DMS153 treated with DMSO at 0.1 percent for 48 hours (cell line): ENCODE data around the gene APEX2.
A peak's percentile ranks its signal among the peaks of the same experiment; 100 is the strongest.
"Not testable (repeated sequence)": the region's sequence is repeated elsewhere in the genome, so short reads cannot be mapped to it uniquely, and the experiment has no call there.

Experiments used
- DNase-seq: peaks from one replicate; lab custom pipeline; 2025; ENCODE audit not compliant: unreplicated experiment; lab: John Stamatoyannopoulos, UW

The APEX2 gene

DNA sequence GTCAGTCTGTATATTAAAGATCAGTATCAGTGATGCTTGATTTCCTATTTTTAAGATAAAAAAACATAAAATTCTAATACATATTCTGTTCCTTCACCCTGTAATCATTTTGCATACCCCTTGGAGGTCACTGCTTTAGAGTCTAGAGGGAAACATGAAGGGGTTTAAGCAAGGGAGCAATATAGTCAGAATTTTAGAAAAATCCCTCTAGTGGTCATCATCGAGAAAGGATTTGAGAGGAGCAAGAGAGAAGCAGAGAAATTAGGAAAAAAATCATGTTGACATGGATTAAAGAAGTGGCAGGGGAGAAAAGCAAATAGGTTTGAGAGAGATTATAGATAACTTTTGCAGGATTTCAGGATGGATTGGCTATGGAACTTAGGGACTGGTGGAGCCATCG is 11.1 kb downstream of the APEX2 start:
- no peak for DNase-seq

- DNase-seq: no peak
Observed at GRCh38 chrX:55014897-55015299, 14.7 kb downstream of the APEX2 start.

GRCh38 chrX:55026143-55026542 is 26.0 kb downstream of the APEX2 start:
- no peak for DNase-seq

- DNase-seq: no peak
Observed at GRCh38 chrX:55026840-55027239, 26.7 kb downstream of the APEX2 start.

- DNase-seq: no peak
Observed at GRCh38 chrX:55028040-55028439, 27.9 kb downstream of the APEX2 start.

- no peak for DNase-seq
Observed at GRCh38 chrX:55028611-55029010, 28.4 kb downstream of the APEX2 start.

GRCh38 chrX:55029291-55029690 is 29.1 kb downstream of the APEX2 start:
- no peak for DNase-seq

DNA sequence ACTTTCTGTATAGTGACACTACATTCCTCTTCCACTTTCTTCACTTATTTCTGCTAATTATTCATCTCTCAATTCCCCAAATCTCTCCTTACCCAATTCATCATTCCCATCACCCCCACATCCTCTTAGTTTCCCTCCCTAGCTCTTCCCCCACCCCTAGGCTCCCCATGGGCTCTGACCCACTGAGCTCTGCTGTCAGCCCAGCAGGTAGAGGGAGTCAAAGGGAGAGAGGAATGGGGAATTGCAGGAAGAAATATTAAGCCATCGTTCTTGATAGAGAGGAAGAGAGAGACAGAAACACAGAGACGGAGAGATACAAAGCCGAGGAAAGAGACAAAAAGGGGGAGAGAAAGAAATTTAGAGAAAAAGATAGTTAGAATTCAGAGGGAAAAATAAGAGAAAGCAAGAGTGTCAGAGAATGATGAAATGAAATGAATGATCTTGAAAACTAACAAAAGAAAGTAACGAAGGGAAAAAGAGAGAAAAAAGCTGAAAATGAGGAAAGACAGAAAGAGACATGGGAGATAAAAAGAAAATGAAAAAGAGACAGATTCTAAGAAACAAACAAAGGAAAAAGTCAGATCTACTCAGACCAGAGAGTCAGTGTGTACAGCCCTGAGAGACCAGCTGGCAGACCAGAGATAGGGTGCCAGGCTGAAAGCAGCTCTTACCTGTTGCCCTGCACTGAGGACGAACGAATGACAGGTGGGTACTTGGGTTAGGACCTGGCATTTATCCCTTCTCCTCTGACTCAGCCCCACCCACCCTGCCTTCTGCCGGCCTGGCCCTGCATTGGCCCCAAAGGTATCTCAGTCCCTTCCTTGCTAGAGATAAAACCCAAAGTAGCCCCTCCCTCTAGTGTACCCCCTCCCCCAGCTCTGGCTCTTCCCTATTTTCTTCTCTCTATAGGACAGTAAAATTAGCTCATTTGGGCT is 30.4 kb downstream of the APEX2 start, which contains the start of gene ALAS2:
ALAS2 (minus strand) TSS at position 707 of the 935 bp plus-strand sequence. CDS start 4,977 bp downstream, outside the sequence.
- DNase-seq: no peak

DNA sequence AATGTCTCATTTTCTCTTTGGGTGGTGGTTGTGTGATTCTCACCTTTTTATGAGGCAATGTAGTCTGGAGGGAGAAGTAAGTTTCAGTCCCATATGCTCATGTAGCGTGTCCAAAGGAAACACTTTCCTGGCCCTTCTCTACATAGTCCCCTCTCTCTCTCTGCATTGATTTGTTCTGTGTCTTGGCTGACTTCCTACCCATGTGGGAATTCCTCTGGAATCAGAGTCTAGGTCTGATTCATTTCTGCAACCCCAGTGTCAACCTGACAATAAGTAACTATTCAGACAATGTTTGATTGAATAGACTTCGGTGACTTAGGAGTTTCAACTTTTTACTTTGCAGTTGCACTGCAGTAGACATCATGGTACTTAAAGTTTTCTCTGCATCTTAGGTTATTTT is 33.3 kb downstream of the APEX2 start:
- DNase-seq: no peak

GRCh38 chrX:55039471-55039870 is 39.3 kb downstream of the APEX2 start:
- no peak for DNase-seq

- DNase-seq: no peak
Observed at GRCh38 chrX:55041514-55041913, 41.4 kb downstream of the APEX2 start.

- not testable (repeated sequence) for DNase-seq
Observed at GRCh38 chrX:55050599-55050998, 50.4 kb downstream of the APEX2 start.

- no peak for DNase-seq
Observed at GRCh38 chrX:55056820-55057674, 56.9 kb downstream of the APEX2 start.

DNA sequence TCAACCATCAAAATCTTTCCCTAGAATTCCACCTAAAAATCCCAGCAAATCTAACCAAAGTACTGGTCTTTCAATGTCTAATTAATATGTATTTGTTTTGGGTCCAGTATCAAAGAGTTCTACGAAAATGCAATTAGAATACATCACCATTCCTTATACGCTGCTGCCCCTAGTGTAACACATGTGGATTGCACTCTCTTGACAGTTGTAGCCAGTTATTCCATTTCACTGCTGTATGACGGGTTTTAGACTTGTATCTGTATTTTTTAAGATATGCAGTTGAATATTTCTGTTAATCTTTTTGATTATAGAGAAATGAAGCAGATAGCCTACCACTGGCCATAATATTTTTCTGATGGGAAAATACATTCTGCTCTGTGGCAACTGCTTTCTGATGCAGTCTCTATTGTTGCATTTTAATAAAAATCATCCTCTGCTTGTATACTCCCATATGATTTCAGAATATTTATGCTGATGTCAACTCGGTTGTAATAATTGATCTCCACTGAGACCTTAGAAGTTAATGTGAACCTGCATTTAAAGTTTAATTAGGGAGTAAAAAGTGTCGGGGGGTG is 57.6 kb downstream of the APEX2 start:
- DNase-seq: peak; percentile 39
